Keratinocyte (primary cell): ENCODE data around the gene SLC15A4. TPM values are rescaled to one million over a fixed set of nuclear protein-coding genes. Genes with fewer than 3 reads are reported as not detected.

Experiments used
- DNase-seq: peaks from one replicate; pipeline ENCODE4 v3.0.0-alpha.2; 2011; ENCODE audit warnings: low read depth, missing footprints, low spot score
- FAIRE-seq: peaks from 2 replicates; lab custom pipeline; 2011; peaks lifted over from hg19 to GRCh38; lab: Jason Lieb, UNC
- H2AFZ ChIP-seq: 2 replicates; pipeline ENCODE4 v1.6.0; 2012; ENCODE audit warnings: low read length, control low read depth, inconsistent platforms; ENCODE audit not compliant: control insufficient read depth
- H3K27ac ChIP-seq: 2 replicates; pipeline ENCODE4 v1.5.1; 2011; ENCODE audit warnings: low read length; ENCODE audit not compliant: control insufficient read depth, insufficient read depth
- H3K27me3 ChIP-seq: 3 replicates; pipeline ENCODE4 v1.6.0; 2011; ENCODE audit warnings: low read length; ENCODE audit not compliant: control insufficient read depth, insufficient read depth; ENCODE audit errors: extremely low read depth
- H3K36me3 ChIP-seq, 2 experiments: 2 replicates in 1 of 2; 3 replicates in 1 of 2; pipeline ENCODE4 v1.5.1; 2011; ENCODE audit warnings: low read length in 2 of 2, mild to moderate bottlenecking in 1 of 2; ENCODE audit not compliant: control insufficient read depth in 2 of 2, insufficient read depth in 2 of 2; ENCODE audit errors: extremely low read depth in 1 of 2
- H3K4me1 ChIP-seq: 3 replicates; pipeline ENCODE4 v1.5.1; 2011; ENCODE audit warnings: low read length; ENCODE audit not compliant: control insufficient read depth, insufficient read depth; ENCODE audit errors: extremely low read depth
- H3K4me2 ChIP-seq: 3 replicates; pipeline ENCODE4 v1.6.0; 2011; ENCODE audit warnings: low read depth, low read length; ENCODE audit not compliant: control insufficient read depth, insufficient read depth; ENCODE audit errors: extremely low read depth
- H3K4me3 ChIP-seq, 3 experiments: fragments of 200-600 bp in 1 of 3; sonication (generic) in 1 of 3; 2 replicates in 2 of 3; 3 replicates in 1 of 3; pipeline ENCODE4 v1.5.1; 2011 to 2016; ENCODE audit warnings: low read length in 3 of 3, mild to moderate bottlenecking in 3 of 3, control low read depth in 2 of 3, inconsistent platforms in 1 of 3, low read depth in 1 of 3, mixed read lengths in 1 of 3, mixed run types in 1 of 3, moderate library complexity in 1 of 3; ENCODE audit not compliant: control insufficient read depth in 2 of 3, insufficient read depth in 2 of 3; ENCODE audit errors: extremely low read depth in 1 of 3
- H3K79me2 ChIP-seq: 2 replicates; pipeline ENCODE4 v1.6.0; 2012; ENCODE audit warnings: low read length; ENCODE audit not compliant: control insufficient read depth, insufficient read depth
- H3K9ac ChIP-seq: 3 replicates; pipeline ENCODE4 v1.6.0; 2011; ENCODE audit warnings: low read length; ENCODE audit not compliant: control insufficient read depth, insufficient read depth; ENCODE audit errors: extremely low read depth
- H3K9me1 ChIP-seq: 3 replicates; pipeline ENCODE4 v1.6.0; 2011; ENCODE audit warnings: low read length; ENCODE audit not compliant: control insufficient read depth, insufficient read depth; ENCODE audit errors: extremely low read depth
- H3K9me3 ChIP-seq: 2 replicates; pipeline ENCODE4 v1.5.1; 2012; ENCODE audit warnings: low read depth, low read length; ENCODE audit not compliant: control insufficient read depth
- H4K20me1 ChIP-seq: 3 replicates; pipeline ENCODE4 v1.6.0; 2011; ENCODE audit warnings: low read length; ENCODE audit not compliant: control insufficient read depth, insufficient read depth; ENCODE audit errors: extremely low read depth
- EZH2 ChIP-seq: IDR thresholded peaks from one replicate; pipeline ENCODE4 v1.6.1; 2012; ENCODE audit warnings: inconsistent platforms, mild to moderate bottlenecking, low read length, moderate library complexity
- dilution Hi-C: fragments of 300-500 bp; cut with MboI; formaldehyde crosslinking; loops from one replicate; pipeline ENCODE4 v1.7.0; 2020; ENCODE audit warnings: low sequenced_read_pairs; ENCODE audit not compliant: extremely low pct_ligation_motif_present
- polyA plus RNA-seq, 5 experiments: library from polyadenylated mRNA; depleted of rRNA in 3 of 5; stranded (reverse) in 3 of 5; stranded (forward) in 1 of 5; unstranded in 1 of 5; fragments of >200 nt; gene quantifications; 1 replicate in 1 of 5; 2 replicates in 3 of 5; 3 replicates in 1 of 5; pipeline versions ENCODE4 v1.2.1 to v1.2.3, GENCODE V29; 2011 to 2012; ENCODE audit warnings: missing spikeins in 2 of 5, low read depth in 1 of 5, low replicate concordance in 1 of 5
- TF ChIP-seq, protein P1 (sequence below), 3 experiments: IDR thresholded peaks in 1 of 3; conservative IDR thresholded peaks in 1 of 3; optimal IDR thresholded peaks in 1 of 3; 2 replicates in 2 of 3; 3 replicates in 1 of 3; pipeline versions ENCODE3 to v1.5.1; 2011; ENCODE audit warnings: low read length in 3 of 3, mild to moderate bottlenecking in 3 of 3, moderate library complexity in 2 of 3, control low read depth in 1 of 3, inconsistent platforms in 1 of 3; ENCODE audit not compliant: insufficient read depth in 2 of 3; ENCODE audit errors: extremely low read depth in 1 of 3

SLC15A4 gene
- polyA plus RNA-seq, 1 donor (not counting 4 experiments of a cell fraction or from before 2014, with no cell fraction given) = 39.3 TPM

DNA sequence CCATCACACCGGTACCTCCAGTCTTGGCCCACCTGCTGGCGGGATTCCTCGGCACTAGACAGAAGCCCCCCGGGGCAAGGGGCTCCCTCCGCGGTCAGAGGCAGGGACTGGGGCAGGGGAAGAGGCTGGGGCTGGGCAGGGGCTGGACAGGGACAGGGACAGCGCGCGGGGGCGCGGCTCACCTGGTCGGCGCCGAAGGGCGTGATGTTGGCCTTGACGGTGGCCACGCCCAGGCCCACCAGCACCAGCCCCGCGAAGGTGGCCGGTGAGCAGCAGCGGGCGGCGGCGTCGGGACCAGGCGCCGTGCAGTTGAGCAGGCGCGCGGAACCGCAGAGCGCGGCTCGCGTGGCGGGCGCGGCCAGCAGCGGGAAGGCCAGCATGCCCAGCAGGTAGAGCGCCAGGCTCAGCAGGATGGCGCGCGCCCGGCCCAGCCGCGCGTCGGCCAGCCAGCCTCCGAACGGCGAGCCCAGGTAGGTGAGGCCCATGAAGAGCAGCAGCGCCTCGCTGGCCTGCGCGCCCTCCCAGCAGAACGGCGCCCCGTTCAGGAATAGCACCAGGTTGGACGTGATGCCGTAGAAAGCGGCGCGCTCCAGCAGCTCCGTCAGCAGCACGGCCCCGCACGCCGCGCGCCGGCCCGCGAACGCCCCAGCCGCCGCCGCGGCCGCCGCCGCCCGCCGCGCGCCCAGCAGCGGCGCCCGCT lies 392 bp downstream of the SLC15A4 start:
- Histone ChIP-seq H2AFZ (peak overlapping the region; percentile 81), H3K79me2 (peaks cover 51% of the 10 kb centered on the region), H4K20me1 (peaks cover 3% of the 10 kb centered on the region), H3K9me1 (no peaks in the 10 kb centered on the region), H3K4me1 (peaks cover 15% of the 10 kb centered on the region), H3K9ac (peak overlapping the region; percentile 81), H3K4me3 (peak overlapping the region; percentile 78 to 95 (median 90)), H3K9me3 (no peaks in the 10 kb centered on the region), H3K27me3 (no peaks in the 10 kb centered on the region), H3K4me2 (peak overlapping the region; percentile 75), H3K36me3 (peaks cover 8 to 9% of the 10 kb centered on the region in 2 experiments), H3K27ac (peak overlapping the region; percentile 63)
- FAIRE-seq (no peak), DNase-seq (no peak)
- TF ChIP-seq EZH2 = no peak
- TF ChIP-seq, protein P1, sequence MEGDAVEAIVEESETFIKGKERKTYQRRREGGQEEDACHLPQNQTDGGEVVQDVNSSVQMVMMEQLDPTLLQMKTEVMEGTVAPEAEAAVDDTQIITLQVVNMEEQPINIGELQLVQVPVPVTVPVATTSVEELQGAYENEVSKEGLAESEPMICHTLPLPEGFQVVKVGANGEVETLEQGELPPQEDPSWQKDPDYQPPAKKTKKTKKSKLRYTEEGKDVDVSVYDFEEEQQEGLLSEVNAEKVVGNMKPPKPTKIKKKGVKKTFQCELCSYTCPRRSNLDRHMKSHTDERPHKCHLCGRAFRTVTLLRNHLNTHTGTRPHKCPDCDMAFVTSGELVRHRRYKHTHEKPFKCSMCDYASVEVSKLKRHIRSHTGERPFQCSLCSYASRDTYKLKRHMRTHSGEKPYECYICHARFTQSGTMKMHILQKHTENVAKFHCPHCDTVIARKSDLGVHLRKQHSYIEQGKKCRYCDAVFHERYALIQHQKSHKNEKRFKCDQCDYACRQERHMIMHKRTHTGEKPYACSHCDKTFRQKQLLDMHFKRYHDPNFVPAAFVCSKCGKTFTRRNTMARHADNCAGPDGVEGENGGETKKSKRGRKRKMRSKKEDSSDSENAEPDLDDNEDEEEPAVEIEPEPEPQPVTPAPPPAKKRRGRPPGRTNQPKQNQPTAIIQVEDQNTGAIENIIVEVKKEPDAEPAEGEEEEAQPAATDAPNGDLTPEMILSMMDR (optimal IDR thresholded peaks at IDR 0.05 in 1 of 3, IDR thresholded peaks at IDR 0.05 in 1 of 3, conservative IDR thresholded peaks at IDR 0.05 in 1 of 3; ENCODE audit: extremely low read depth in 1 of 3, insufficient read depth in 2 of 3, low read length in 3 of 3) = peak in 1 of 3 experiments; percentile 3
- dilution Hi-C loops = no loop called here

DNA sequence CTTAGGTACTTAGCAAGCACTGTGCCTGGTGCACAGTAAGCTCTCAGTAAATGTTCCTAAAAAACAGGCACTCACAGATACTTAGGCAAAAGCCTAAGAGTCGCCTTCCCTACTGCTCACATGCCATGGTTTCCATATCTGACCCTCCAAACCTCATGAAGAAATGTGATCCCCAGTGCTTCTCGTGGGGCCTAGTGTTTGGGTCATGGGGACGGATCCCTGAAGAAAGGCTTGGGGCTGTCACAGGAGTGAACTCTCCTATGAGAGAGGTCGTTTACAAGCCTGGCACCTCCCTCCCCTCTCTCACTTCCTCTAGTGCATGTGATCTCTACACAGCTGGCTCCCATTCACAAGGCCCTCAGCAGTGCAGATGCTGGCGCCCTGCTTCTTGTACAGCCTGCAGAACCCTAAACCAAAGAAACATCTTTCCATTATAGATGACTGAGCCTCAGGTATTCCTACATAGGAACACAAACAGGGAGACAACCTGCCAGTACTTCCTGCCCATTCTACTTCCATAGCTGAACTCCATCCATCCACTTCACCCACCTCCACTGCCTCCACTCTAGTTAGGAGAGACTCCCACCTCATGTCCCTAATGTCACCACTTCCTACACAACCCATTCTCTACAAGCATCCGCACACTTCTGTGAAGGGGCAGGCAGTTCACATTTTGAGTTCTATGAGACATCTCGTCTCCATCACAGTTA lies 2.9 kb downstream of the SLC15A4 start:
- H3K9me1 ChIP-seq = no peaks in the 10 kb centered on the region
- H3K9ac ChIP-seq = no peak overlapping the region
- no peak overlapping the region for H3K27ac ChIP-seq
- TF ChIP-seq, protein P1 (optimal IDR thresholded peaks at IDR 0.05 in 1 of 3, IDR thresholded peaks at IDR 0.05 in 1 of 3, conservative IDR thresholded peaks at IDR 0.05 in 1 of 3; ENCODE audit: extremely low read depth in 1 of 3, insufficient read depth in 2 of 3, low read length in 3 of 3) = no peak
- TF ChIP-seq EZH2 = no peak
- no peak overlapping the region for H3K4me2 ChIP-seq
- dilution Hi-C loops = no loop called here
- H3K4me1 ChIP-seq = peaks cover 25% of the 10 kb centered on the region
- H3K27me3 ChIP-seq = no peaks in the 10 kb centered on the region
- no peak overlapping the region for H3K4me3 ChIP-seq
- FAIRE-seq = no peak
- peaks cover 3% of the 10 kb centered on the region for H4K20me1 ChIP-seq
- H3K79me2 ChIP-seq = peaks cover 76% of the 10 kb centered on the region
- DNase-seq = no peak
- no peak overlapping the region for H2AFZ ChIP-seq
- peaks cover 8 to 9% of the 10 kb centered on the region in 2 experiments for H3K36me3 ChIP-seq
- H3K9me3 ChIP-seq = no peaks in the 10 kb centered on the region
